HCT116 (cell line): ENCODE results near the gene PDE6H. TPM values are rescaled to one million over a fixed set of nuclear protein-coding genes. Genes with fewer than 3 reads are reported as not detected.

Source experiments
- ATAC-seq: fragments of 200-7000 bp; cut with Tn5 transposase; 2 replicates; pipeline ENCODE4 v1.9.1; 2020; ENCODE audit warnings: mild to moderate bottlenecking, moderate library complexity
- BruUV-seq: library from RNA; stranded (reverse); fragments of 400-500 nt; replicated peaks from 2 replicates; lab custom pipeline; 2021; lab: Mats Ljungman, UMichigan
- CTCF ChIA-PET: fragments of 300-600 bp; sonication (Branson Sonifier 250); formaldehyde crosslinking; loops from one replicate; lab custom pipeline; 2021; ENCODE audit warnings: antibody characterized with exemption; lab: Charles Lee
- POLR2A ChIA-PET: fragments of 300-600, 350-600 bp; sonication (Branson Sonifier 250); formaldehyde crosslinking; loops from one replicate; lab custom pipeline; 2021; ENCODE audit warnings: antibody characterized with exemption; lab: Charles Lee
- RAD21 ChIA-PET, 2 experiments: fragments of 300-600 bp; sonication (Branson Sonifier 250); formaldehyde crosslinking; loops; one replicate each; lab custom pipeline; 2023; ENCODE audit warnings: low total read pairs in 2 of 2; ENCODE audit not compliant: uncharacterized antibody in 2 of 2, unreplicated experiment in 2 of 2, low non-redundant PET in 1 of 2; lab: Charles Lee
- DNase-seq: peaks from one replicate; pipeline ENCODE4 v3.0.0-alpha.2; 2010; ENCODE audit warnings: low read depth, low spot score
- H2AFZ ChIP-seq: fragments of 200-600 bp; shearing (Covaris generic), sonication (generic); 2 replicates; pipeline ENCODE4 v1.6.1; 2017; ENCODE audit warnings: low read depth, mixed run types, mixed read lengths, antibody characterized with exemption, low read length; ENCODE audit not compliant: poor library complexity, severe bottlenecking
- H3K27ac ChIP-seq: 2 replicates; pipeline ENCODE4 v1.5.1; 2012; ENCODE audit warnings: low read depth, low read length
- H3K27me3 ChIP-seq: fragments of 200-600 bp; sonication (generic); 2 replicates; pipeline ENCODE4 v1.6.1; 2016; ENCODE audit warnings: mixed run types, low read length, mixed read lengths; ENCODE audit not compliant: insufficient read depth
- H3K36me3 ChIP-seq, 2 experiments: fragments of 200-500 bp in 1 of 2; fragments of 200-600 bp in 1 of 2; sonication (Bioruptor generic) in 1 of 2; sonication (generic) in 1 of 2; 2 replicates each; pipeline versions ENCODE4 v1.5.1 to v1.6.1; 2014 to 2016; ENCODE audit warnings: low read length in 2 of 2, inconsistent platforms in 1 of 2, mixed read lengths in 1 of 2, mixed run types in 1 of 2; ENCODE audit not compliant: insufficient read depth in 2 of 2, control insufficient read depth in 1 of 2
- H3K4me1 ChIP-seq, 2 experiments: fragments of 200-600 bp in 1 of 2; sonication (generic) in 1 of 2; 2 replicates each; pipeline versions ENCODE4 v1.5.1 to v1.6.1; 2012 to 2017; ENCODE audit warnings: low read length in 2 of 2, inconsistent platforms in 1 of 2, mild to moderate bottlenecking in 1 of 2, mixed read lengths in 1 of 2, mixed run types in 1 of 2, moderate library complexity in 1 of 2; ENCODE audit not compliant: insufficient read depth in 2 of 2, control insufficient read depth in 1 of 2
- H3K4me2 ChIP-seq: fragments of 200-600 bp; sonication (generic); 2 replicates; pipeline ENCODE4 v1.6.1; 2017; ENCODE audit warnings: mixed run types, low read length, mixed read lengths
- H3K4me3 ChIP-seq, 2 experiments: fragments of 200-600 bp in 1 of 2; sonication (generic) in 1 of 2; replicated peaks in 1 of 2; 2 replicates each; pipeline ENCODE4 v1.5.1; 2011 to 2016; ENCODE audit warnings: low read length in 2 of 2, control low read depth in 1 of 2, low read depth in 1 of 2, mild to moderate bottlenecking in 1 of 2, mixed read lengths in 1 of 2, mixed run types in 1 of 2
- H3K79me2 ChIP-seq: fragments of 200-600 bp; sonication (generic); 2 replicates; pipeline ENCODE4 v1.6.1; 2017; ENCODE audit warnings: mild to moderate bottlenecking, mixed run types, low read length, moderate library complexity, mixed read lengths; ENCODE audit not compliant: insufficient read depth
- H3K9ac ChIP-seq: fragments of 200-600 bp; sonication (generic); 2 replicates; pipeline ENCODE4 v1.6.1; 2016; ENCODE audit warnings: low read length, mixed read lengths
- H3K9me2 ChIP-seq: fragments of 200-600 bp; sonication (generic), shearing (Covaris generic); 2 replicates; pipeline ENCODE4 v1.6.1; 2017; ENCODE audit warnings: mixed run types, mild to moderate bottlenecking, moderate library complexity; ENCODE audit not compliant: insufficient read depth
- H3K9me3 ChIP-seq, 2 experiments: fragments of 200-500 bp in 1 of 2; fragments of 200-600 bp in 1 of 2; sonication (Bioruptor generic) in 1 of 2; sonication (generic) in 1 of 2; 2 replicates each; pipeline ENCODE4 v1.6.1; 2014 to 2017; ENCODE audit warnings: low read length in 2 of 2, mixed read lengths in 2 of 2, inconsistent platforms in 1 of 2, low read depth in 1 of 2, mild to moderate bottlenecking in 1 of 2, mixed run types in 1 of 2, moderate library complexity in 1 of 2; ENCODE audit not compliant: control insufficient read depth in 1 of 2, insufficient read depth in 1 of 2
- H4K20me1 ChIP-seq: fragments of 200-600 bp; sonication (generic), shearing (Covaris generic); 2 replicates; pipeline ENCODE4 v1.6.1; 2017; ENCODE audit warnings: mixed run types, mild to moderate bottlenecking, moderate library complexity; ENCODE audit not compliant: insufficient read depth
- CBX3 ChIP-seq: IDR thresholded peaks from 2 replicates; pipeline ENCODE4 v1.6.1; 2012; ENCODE audit warnings: low read depth
- CEBPB ChIP-seq: IDR thresholded peaks from 2 replicates; pipeline ENCODE4 v1.6.1; 2012; ENCODE audit warnings: low read depth
- CTCF ChIP-seq, 3 experiments: fragments of 200-600 bp in 1 of 3; sonication (generic) in 1 of 3; IDR thresholded peaks in 2 of 3; conservative IDR thresholded peaks in 1 of 3; 2 replicates each; pipeline ENCODE4 v1.5.1; 2012 to 2017; ENCODE audit warnings: low read depth in 2 of 3, low read length in 2 of 3, antibody characterized with exemption in 1 of 3, borderline replicate concordance in 1 of 3, control low read depth in 1 of 3, mild to moderate bottlenecking in 1 of 3, mixed read lengths in 1 of 3, mixed run types in 1 of 3, moderate library complexity in 1 of 3; ENCODE audit not compliant: insufficient read depth in 1 of 3
- EZH2 ChIP-seq: fragments of 200-600 bp; sonication (generic); IDR thresholded peaks from 2 replicates; pipeline ENCODE4 v1.6.1; 2017; ENCODE audit warnings: antibody characterized with exemption, mixed run types
- EZH2phosphoT487 ChIP-seq: fragments of 200-600 bp; IDR thresholded peaks from 2 replicates; pipeline ENCODE4 v1.6.1; 2018; ENCODE audit warnings: antibody characterized with exemption, borderline replicate concordance
- FOSL1 ChIP-seq: IDR thresholded peaks from 2 replicates; pipeline ENCODE4 v1.6.1; 2012; ENCODE audit warnings: low read depth
- JUND ChIP-seq: IDR thresholded peaks from 2 replicates; pipeline ENCODE4 v1.6.1; 2012
- MAX ChIP-seq: IDR thresholded peaks from 2 replicates; pipeline ENCODE4 v1.6.1; 2012
- POLR2A ChIP-seq: IDR thresholded peaks from 2 replicates; pipeline ENCODE4 v1.7.0; 2011; ENCODE audit warnings: borderline replicate concordance; ENCODE audit not compliant: insufficient read depth, insufficient read length; ENCODE audit errors: extremely low read depth
- REST ChIP-seq: IDR thresholded peaks from 2 replicates; pipeline ENCODE4 v1.6.1; 2012; ENCODE audit warnings: low read depth
- SIN3A ChIP-seq: IDR thresholded peaks from 2 replicates; pipeline ENCODE4 v1.6.1; 2012; ENCODE audit warnings: low read depth
- SP1 ChIP-seq: IDR thresholded peaks from 2 replicates; pipeline ENCODE4 v1.6.1; 2012; ENCODE audit warnings: low read depth
- SRF ChIP-seq: IDR thresholded peaks from 2 replicates; pipeline ENCODE4 v1.6.1; 2012; ENCODE audit warnings: low read depth
- TCF7L2 ChIP-seq: IDR thresholded peaks from 2 replicates; pipeline ENCODE4 v1.7.0; 2011; ENCODE audit warnings: borderline replicate concordance, inconsistent platforms; ENCODE audit not compliant: insufficient read depth, insufficient read length; ENCODE audit errors: extremely low read depth
- YY1 ChIP-seq: IDR thresholded peaks from 2 replicates; pipeline ENCODE4 v1.6.1; 2011; ENCODE audit warnings: low read length, low read depth, moderate library complexity, mild to moderate bottlenecking; ENCODE audit not compliant: insufficient replicate concordance; ENCODE audit errors: extremely low read depth
- ZBTB33 ChIP-seq: IDR thresholded peaks from 2 replicates; pipeline ENCODE4 v1.6.1; 2011; ENCODE audit warnings: mild to moderate bottlenecking, low read length, moderate library complexity; ENCODE audit not compliant: insufficient replicate concordance; ENCODE audit errors: extremely low read depth
- ZFX ChIP-seq: fragments of 450-650 bp; IDR thresholded peaks from 2 replicates; pipeline ENCODE4 v1.6.1; 2017
- intact Hi-C: fragments of 100-400 bp; cut with micrococcal nuclease; formaldehyde crosslinking; loops from 2 replicates; pipeline ENCODE4 v1.10.0; 2022
- total RNA-seq: library from RNA; stranded (reverse); gene quantifications from one replicate; pipeline ENCODE4 v1.2.1, GENCODE V29; 2021; ENCODE audit not compliant: unreplicated experiment

The PDE6H gene
- total RNA-seq, 1 experiment from 2014 or later, result not detected

DNA sequence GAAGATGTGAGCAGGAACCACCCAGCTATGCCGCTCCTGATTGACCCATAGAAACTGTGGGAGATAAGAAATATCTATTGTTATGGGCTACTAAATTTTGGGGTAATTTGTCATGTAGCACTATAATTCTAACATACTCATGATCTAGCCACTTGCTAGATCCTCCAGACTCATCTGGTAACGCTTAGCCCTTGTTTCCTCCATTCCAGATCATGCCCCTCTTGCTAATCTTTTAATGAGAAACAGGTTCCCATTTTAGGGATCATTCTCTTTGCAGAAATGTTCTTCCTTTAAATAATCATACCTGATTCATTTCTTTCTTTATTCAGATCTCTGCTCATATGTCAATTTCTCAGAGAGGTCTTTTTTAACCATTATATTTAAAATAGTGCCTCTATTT lies 7.6 kb upstream of the PDE6H start:
- intact Hi-C loops, result no loop called here
- Histone ChIP-seq H3K9ac (no peak overlapping the region), H3K9me2 (no peaks in the 10 kb centered on the region), H3K4me2 (no peak overlapping the region), H3K27ac (no peak overlapping the region), H3K9me3 (no peaks in the 10 kb centered on the region), H2AFZ (no peak overlapping the region), H4K20me1 (no peaks in the 10 kb centered on the region), H3K36me3 (no peaks in the 10 kb centered on the region), H3K79me2 (no peaks in the 10 kb centered on the region), H3K27me3 (no peaks in the 10 kb centered on the region), H3K4me3 (no peak overlapping the region), H3K4me1 (peaks cover 0 to 7% of the 10 kb centered on the region in 2 experiments; a peak in 2 of 4 replicates)
- ATAC-seq (no peak), DNase-seq (no peak)
- BruUV-seq, result no TSS peak
- POLR2A ChIA-PET, result no interaction called here
- TF ChIP-seq FOSL1 (no peak), EZH2phosphoT487 (no peak), SP1 (no peak), REST (no peak), EZH2 (no peak), POLR2A (no peak), MAX (no peak), SIN3A (no peak), TCF7L2 (no peak), CTCF (IDR thresholded peaks at IDR 0.05 in 2 of 3, conservative IDR thresholded peaks at IDR 0.05 in 1 of 3; ENCODE audit: borderline replicate concordance in 1 of 3, insufficient read depth in 1 of 3, low read depth in 2 of 3, low read length in 2 of 3) (no peak), SRF (no peak), CEBPB (no peak), ZFX (no peak), YY1 (no peak), JUND (no peak), ZBTB33 (no peak), CBX3 (no peak)
- CTCF ChIA-PET, result no interaction called here
- RAD21 ChIA-PET, result no interaction called here
